ENCODE results near the gene AHNAK2.

AHNAK2 gene

GRCh38 chr14:104936361-104937155, 41.6 kb downstream of the AHNAK2 start:
- no peak for DNase-seq

DNA sequence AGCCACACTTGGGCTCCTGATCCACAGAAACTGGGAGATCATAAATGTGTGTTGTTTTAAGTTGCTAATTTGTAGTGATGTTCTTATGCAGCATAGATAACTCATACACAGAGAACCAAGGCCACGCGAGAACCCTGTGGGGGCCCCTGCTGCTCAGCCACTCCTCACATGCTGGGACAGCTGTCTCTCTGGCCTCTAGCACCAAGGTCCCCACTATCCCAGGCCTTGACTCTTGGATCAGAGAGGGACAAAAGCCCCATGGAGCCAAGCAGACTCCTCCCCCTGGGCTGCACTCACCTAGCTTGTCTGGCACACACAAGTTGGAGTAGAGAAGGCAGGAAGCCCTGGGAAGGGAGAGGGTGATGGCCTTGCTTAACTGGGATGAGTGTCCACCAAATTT, 42.2 kb downstream of the AHNAK2 start:
- DNase-seq = no peak

GRCh38 chr14:104935026-104935650, 43.0 kb downstream of the AHNAK2 start:
- DNase-seq = no peak

DNA sequence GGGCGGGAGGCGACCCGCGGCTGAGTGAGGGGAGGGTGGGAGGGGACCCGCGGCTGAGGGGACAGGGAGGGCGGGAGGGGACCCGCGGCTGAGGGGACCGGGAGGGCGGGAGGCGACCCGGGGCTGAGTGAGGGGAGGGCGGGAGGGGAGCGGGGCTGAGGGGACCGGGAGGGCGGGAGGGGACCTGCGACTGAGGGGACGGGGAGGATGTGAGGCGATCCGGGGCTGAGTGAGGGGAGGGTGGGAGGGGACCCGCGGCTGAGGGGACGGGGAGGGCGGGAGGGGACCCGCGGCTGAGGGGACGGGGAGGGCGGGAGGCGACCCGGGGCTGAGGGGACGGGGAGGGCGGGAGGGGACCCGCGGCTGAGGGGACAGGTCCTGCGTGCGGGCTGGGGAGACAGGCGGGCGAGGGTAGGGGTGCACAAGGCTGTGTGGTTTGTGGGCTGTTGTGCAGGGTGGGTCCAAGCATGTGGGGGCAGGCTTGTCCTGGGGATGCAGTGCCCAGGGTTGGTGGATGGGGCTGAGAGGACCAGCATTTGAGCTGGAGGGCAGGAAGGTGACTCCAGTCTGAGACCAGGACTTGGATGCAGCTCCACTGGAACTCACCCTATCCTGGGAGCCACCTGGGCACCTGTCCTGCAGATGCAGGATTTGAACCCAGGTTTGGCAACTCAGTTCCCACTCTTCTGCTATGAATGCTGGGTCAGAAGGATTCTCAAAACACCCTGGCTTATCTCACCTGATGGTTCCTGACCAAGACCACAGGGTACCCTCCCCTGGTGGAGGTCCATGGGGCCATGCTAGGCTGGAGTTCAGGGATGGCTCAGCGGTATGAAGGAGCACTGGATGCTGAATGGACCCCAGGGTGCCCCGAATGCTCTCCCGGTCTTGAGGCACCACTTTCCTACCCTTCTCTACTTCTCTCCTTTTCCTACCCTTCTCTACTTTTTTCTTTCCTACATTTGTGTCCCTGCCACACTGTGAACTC, 44.1 kb downstream of the AHNAK2 start:
- no peak for DNase-seq

DNA sequence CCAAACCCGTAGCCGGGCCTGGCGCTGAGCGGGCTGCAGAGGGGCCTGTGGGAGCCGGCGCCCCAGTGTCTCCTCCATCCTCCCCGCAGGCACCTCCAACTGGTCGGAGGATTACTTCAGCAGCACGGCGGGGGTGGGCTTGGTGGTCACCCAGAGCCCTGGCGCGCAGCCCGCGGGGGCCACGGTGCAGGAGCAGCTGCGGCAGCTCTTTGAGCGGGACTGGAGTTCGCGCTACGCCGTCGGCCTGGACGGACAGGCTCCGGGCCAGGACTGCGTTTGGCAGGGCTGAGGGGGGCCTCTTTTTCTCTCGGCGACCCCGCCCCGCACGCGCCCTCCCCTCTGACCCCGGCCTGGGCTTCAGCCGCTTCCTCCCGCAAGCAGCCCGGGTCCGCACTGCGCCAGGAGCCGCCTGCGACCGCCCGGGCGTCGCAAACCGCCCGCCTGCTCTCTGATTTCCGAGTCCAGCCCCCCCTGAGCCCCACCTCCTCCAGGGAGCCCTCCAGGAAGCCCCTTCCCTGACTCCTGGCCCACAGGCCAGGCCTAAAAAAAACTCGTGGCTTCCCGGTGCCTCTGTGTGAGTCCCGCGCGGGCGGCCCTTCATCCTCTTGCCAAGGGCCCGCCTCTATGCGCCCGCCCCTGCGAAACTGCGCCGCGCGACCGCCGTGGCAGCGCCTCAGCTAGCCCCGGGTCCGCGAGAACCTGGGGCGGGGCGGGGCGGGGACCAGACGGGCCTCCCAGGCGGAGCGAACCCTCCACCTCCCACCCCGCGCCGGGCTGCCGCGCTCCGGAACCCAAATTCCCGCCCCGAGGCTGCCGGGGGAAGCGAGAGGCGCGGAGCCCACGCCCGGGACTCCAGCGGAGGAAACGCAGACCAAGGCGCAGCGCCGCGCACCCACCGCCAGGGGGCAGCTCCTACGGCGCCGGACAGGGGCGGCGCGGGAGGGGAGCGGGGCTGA, 45.2 kb downstream of the AHNAK2 start:
- DNase-seq = peak; percentile 78

DNA sequence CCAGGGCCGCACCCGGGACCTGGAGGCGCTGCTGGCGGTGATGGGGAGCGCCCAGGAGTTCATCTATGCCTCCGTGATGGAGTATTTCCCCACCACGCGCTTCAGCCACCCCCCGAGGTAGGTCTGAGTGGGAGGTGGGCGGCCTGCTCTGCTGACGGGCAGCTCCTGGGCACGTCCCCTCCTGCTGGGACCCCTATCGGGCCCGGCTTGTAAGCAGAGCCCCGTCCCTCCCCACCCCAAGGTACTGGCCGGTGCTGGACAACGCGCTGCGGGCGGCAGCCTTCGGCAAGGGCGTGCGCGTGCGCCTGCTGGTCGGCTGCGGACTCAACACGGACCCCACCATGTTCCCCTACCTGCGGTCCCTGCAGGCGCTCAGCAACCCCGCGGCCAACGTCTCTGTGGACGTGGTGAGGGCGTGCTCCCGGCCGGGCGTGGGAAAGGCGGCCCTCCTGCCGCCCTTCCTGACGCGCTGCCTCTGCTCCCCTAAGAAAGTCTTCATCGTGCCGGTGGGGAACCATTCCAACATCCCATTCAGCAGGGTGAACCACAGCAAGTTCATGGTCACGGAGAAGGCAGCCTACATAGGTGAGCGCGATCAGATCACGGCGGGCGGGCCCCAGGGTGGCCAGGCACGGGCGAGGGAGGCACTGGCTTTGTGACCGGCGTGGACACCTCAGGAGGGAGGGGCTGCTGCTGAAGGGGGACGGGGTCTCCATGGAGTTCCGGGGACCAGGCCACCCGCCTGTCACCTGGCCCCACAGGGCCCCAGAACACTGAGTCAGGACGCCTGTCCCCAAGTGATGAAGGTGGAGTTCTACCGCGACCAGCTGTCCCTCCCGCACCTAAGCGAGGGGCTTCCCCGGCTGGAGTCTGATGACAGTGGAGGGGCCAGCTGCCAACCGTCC, 46.2 kb downstream of the AHNAK2 start:
- no peak for DNase-seq

GRCh38 chr14:104931304-104931770, 46.8 kb downstream of the AHNAK2 start:
- no peak for DNase-seq

- DNase-seq = no peak
Measured at GRCh38 chr14:104930526-104931303, 47.5 kb downstream of the AHNAK2 start.

- no peak for DNase-seq
Measured at GRCh38 chr14:104929268-104930230, 48.6 kb downstream of the AHNAK2 start.

DNA sequence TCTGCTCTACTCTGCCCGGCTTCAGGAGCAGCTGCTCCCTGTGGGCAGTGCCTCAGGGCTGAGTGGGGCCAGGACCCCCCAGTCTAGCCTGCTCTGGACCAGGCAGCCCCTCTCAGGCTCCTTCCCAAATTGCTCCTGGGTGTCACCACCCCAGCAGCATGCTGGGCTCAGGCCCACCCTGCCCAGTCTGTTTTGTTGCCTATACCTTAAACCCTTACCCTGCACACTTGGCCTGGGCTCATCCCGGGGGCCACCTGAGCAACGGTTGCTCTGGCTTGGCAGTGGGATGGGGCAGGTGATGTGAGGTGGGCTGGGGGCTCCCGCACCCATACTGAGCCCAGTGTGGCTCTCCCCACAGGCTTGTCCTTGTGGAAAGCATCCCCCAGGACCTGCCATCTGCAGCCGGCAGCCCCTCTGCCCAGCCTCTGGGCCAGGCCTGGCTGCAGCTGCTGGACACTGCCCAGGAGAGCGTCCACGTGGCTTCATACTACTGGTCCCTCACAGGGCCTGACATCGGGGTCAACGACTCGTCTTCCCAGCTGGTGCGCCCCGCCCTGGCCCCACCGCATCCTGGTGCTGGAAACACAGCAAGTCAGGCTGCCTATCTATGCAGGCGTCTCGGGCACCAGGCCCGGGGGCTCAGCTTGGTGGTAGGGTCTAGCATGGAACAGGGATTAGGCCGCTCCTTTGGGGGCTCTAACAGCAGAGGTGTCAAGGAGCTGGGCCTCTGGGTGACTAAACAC, 49.6 kb downstream of the AHNAK2 start:
- DNase-seq = no peak

GRCh38 chr14:104927901-104928300, 50.3 kb downstream of the AHNAK2 start:
- DNase-seq = no peak

DNA sequence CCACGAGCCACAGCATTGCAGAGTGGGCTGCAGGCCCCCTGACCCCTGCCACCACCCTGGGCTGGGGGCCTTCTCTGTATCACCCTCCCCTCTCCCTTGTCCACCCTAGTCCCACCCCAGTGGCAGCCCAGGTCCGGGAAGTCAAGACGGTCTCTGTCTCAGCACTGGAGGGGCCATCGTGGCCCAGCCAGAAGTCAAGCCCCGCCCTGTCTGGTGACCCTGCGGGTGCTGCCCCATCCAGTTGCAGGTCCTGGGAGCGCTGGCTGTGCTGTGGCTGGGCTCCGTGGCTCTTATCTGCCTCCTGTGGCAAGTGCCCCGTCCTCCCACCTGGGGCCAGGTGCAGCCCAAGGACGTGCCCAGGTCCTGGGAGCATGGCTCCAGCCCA, 50.8 kb downstream of the AHNAK2 start:
- DNase-seq = no peak

- no peak for DNase-seq
Measured at GRCh38 chr14:104926619-104927431, 51.3 kb downstream of the AHNAK2 start.

DNA sequence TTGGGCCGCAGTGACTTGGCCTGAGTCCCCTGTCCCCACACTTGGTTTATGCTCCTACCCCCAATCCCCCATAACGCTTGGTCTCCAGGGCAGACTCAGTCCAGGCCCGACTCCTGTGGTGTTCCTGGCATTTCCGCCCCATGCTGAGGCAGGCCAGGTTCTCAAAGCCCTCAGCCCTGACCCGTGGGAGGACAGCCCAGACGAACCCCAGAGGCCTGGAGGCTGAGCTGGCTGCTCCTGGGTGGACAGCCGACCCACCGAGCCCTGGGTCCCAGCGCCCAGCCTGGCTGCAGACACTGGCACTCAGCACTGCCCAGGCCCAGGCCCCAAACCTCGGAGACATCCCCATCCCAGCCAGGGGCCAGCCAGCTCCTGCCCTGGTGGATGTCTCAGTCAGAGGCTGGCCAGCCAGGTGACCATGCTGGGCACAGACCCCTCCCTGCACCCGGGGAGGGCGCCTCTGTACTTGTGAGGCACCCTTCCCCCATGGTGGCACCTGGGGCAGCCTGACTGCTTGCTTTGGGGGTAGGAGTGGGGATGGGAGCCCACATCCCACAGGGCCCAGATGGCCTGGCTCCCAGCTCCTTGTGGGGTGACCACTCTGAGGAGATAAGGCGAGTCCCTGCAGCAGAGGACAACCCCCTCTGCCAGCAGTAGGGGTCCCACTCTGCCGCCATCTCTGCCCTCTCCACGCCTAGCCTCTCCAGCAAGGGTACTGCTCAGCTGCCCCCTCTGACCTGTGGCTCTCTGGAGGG, 52.1 kb downstream of the AHNAK2 start:
- DNase-seq = no peak

DNA sequence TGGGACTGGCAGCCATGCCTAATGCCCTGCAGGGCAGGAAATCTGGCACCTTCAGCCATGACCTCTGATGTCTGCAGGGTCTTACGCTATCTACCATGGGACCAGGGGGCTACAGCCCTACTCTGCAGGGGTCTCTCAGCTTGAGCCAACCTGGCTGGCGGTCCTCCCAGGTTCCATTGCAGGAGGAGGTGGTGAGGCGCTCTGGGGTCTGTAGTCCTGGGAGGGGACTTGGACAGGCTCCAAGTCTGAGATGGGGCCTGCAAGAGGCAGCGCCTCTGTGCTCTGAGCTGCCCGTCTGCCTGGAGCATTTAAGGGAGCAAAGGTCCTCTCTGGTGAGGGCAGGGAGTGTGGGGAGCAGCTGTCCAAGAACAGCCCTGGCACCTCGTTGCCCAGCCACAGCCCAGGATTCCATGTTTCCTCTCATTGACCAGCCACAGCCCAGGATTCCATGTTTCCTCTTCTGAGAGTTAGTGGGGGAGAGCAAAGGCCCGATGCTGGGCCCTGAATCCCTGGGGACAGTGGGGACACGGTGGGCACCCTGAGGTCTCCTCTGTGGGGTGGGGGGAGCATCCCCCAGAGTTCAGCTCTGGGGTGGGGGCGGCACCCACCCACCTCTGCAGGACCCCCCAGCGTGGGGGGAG, 52.8 kb downstream of the AHNAK2 start:
- DNase-seq = no peak

All from NCI-H1105 (cell line).